Hepatocyte (in vitro differentiated cells): ENCODE measurements around the gene LHFPL3. TPM values are rescaled to one million over a fixed set of nuclear protein-coding genes. Genes with fewer than 3 reads are reported as not detected.

Source experiments
- DNase-seq: peaks from one replicate; pipeline ENCODE4 v3.0.0-alpha.2; 2016; ENCODE audit warnings: low spot score
- H2AFZ ChIP-seq: fragments of 200-600 bp; sonication (generic); 2 replicates; pipeline ENCODE4 v1.6.0; 2016; ENCODE audit warnings: antibody characterized with exemption, mild to moderate bottlenecking
- H3K27ac ChIP-seq: fragments of 200-600 bp; sonication (generic); 2 replicates; pipeline ENCODE4 v1.5.1; 2016; ENCODE audit warnings: mild to moderate bottlenecking
- H3K27me3 ChIP-seq: fragments of 200-600 bp; sonication (generic); 2 replicates; pipeline ENCODE4 v1.6.1; 2016
- H3K36me3 ChIP-seq: fragments of 200-600 bp; sonication (generic); replicated peaks from 2 replicates; pipeline ENCODE4 v1.5.1; 2016; ENCODE audit warnings: low read depth; ENCODE audit not compliant: insufficient read depth
- H3K4me1 ChIP-seq: fragments of 200-600 bp; sonication (generic); 2 replicates; pipeline ENCODE4 v1.5.1; 2016; ENCODE audit warnings: mild to moderate bottlenecking, moderate library complexity; ENCODE audit not compliant: insufficient read depth
- H3K4me2 ChIP-seq: fragments of 200-600 bp; sonication (generic); 2 replicates; pipeline ENCODE4 v1.6.0; 2016
- H3K4me3 ChIP-seq: fragments of 200-600 bp; sonication (generic); 2 replicates; pipeline ENCODE4 v1.5.1; 2016; ENCODE audit warnings: mild to moderate bottlenecking
- H3K79me2 ChIP-seq: fragments of 200-600 bp; sonication (generic); 2 replicates; pipeline ENCODE4 v1.6.0; 2017; ENCODE audit warnings: mild to moderate bottlenecking
- H3K9me2 ChIP-seq: fragments of 200-600 bp; sonication (generic); replicated peaks from 2 replicates; pipeline ENCODE4 v1.6.0; 2017; ENCODE audit warnings: mild to moderate bottlenecking; ENCODE audit not compliant: insufficient read depth
- H3K9me3 ChIP-seq: fragments of 200-600 bp; sonication (generic); 2 replicates; pipeline ENCODE4 v1.5.1; 2016; ENCODE audit warnings: low read depth, mild to moderate bottlenecking
- H4K20me1 ChIP-seq: fragments of 200-600 bp; sonication (generic); 2 replicates; pipeline ENCODE4 v1.6.0; 2016; ENCODE audit warnings: mild to moderate bottlenecking; ENCODE audit not compliant: insufficient read depth, poor library complexity, severe bottlenecking
- EZH2 ChIP-seq: fragments of 200-600 bp; sonication (generic); IDR thresholded peaks from 2 replicates; pipeline ENCODE4 v1.6.1; 2016; ENCODE audit warnings: antibody characterized with exemption, mild to moderate bottlenecking, borderline replicate concordance
- EZH2phosphoT487 ChIP-seq: fragments of 200-600 bp; sonication (generic); IDR thresholded peaks from one replicate; pipeline ENCODE4 v1.6.1; 2018; ENCODE audit warnings: antibody characterized with exemption, mild to moderate bottlenecking, low read depth, moderate library complexity; ENCODE audit not compliant: unreplicated experiment, severe bottlenecking
- WGBS: methylation state at CpG from one replicate; pipeline ENCODE4 v1.1.6; 2016; ENCODE audit warnings: low lambda C conversion rate; ENCODE audit errors: missing lambda C conversion rate; 5-methylcytosine and 5-hydroxymethylcytosine counted together
- polyA plus RNA-seq: library from polyadenylated mRNA; unstranded; fragments of >200 nt; fragmentation: Nextera tagmentation; extraction: Ambion mirVana; gene quantifications from 2 replicates; pipeline ENCODE4 v1.2.1, GENCODE V29; 2016
- total RNA-seq: library from RNA; depleted of rRNA; stranded (reverse); fragments of >200 nt; gene quantifications from 2 replicates; pipeline ENCODE4 v1.2.3, GENCODE V29; 2014
- TF ChIP-seq, protein P1 (sequence below): fragments of 200-600 bp; sonication (generic); IDR thresholded peaks from 2 replicates; pipeline ENCODE4 v1.5.1; 2016; ENCODE audit warnings: antibody characterized with exemption, mild to moderate bottlenecking; ENCODE audit not compliant: poor library complexity

LHFPL3 gene
- total and polyA plus RNA-seq, 2 experiments from 2014 or later = not detected

DNA sequence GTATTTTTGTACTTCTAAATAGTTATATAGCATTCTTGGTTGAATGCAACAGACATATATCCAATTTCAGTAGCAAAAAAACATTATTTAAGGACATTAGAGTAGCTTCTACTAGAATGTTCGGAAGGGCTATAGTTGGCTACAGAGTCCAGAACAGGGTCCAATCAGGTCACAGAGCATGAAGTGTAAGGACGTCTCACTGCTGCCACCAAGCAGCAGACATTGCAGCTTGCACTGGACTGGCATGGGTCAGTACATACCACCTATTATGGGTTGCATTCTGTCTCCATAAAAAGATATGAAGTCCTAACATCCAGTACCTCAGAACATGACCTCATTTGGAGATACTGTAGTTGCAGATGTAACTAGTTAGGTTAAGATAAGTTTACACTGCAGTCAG is 87.3 kb downstream of the LHFPL3 start:
- TF ChIP-seq EZH2phosphoT487 (no peak), EZH2 (no peak)
- TF ChIP-seq, protein P1, sequence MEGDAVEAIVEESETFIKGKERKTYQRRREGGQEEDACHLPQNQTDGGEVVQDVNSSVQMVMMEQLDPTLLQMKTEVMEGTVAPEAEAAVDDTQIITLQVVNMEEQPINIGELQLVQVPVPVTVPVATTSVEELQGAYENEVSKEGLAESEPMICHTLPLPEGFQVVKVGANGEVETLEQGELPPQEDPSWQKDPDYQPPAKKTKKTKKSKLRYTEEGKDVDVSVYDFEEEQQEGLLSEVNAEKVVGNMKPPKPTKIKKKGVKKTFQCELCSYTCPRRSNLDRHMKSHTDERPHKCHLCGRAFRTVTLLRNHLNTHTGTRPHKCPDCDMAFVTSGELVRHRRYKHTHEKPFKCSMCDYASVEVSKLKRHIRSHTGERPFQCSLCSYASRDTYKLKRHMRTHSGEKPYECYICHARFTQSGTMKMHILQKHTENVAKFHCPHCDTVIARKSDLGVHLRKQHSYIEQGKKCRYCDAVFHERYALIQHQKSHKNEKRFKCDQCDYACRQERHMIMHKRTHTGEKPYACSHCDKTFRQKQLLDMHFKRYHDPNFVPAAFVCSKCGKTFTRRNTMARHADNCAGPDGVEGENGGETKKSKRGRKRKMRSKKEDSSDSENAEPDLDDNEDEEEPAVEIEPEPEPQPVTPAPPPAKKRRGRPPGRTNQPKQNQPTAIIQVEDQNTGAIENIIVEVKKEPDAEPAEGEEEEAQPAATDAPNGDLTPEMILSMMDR = no peak
- Histone ChIP-seq H3K27me3 (no peaks in the 10 kb centered on the region), H3K36me3 (no peaks in the 10 kb centered on the region), H3K9me3 (no peaks in the 10 kb centered on the region), H3K9me2 (no peaks in the 10 kb centered on the region), H3K4me1 (no peaks in the 10 kb centered on the region), H3K4me3 (no peak overlapping the region), H3K79me2 (no peaks in the 10 kb centered on the region), H2AFZ (no peak overlapping the region), H3K4me2 (no peak overlapping the region), H4K20me1 (no peaks in the 10 kb centered on the region), H3K27ac (no peak overlapping the region)
- 65% methylated on average over 2 of the region's 2 CpGs for WGBS
- no peak for DNase-seq

DNA sequence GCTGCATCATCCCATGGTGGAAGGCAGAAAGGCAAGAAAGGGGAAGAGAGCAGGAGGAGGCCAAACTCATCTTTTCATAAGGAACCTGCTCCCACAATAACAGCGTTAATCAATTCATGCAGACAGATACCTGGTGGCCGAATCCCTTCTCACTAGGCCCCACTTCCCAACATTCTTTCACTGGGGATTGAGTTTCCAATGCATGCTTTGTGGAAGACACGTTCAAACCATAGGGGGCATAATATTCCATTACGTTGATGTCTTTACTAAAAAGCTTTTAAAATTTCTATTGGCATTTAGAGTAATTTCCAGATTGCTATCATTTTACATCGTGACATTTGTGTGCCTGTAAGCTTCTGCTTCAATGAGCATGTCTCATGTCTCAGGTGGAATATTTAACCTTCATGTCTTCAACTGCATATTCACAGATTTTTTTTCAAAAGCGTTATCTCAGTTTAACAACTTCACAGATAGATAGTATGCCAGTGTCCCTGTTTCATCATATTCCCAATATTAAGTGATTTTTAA is 88.5 kb downstream of the LHFPL3 start:
- 77% methylated on average over 6 of the region's 6 CpGs for WGBS
- DNase-seq = no peak
- TF ChIP-seq EZH2 = no peak
- TF ChIP-seq EZH2phosphoT487 = no peak
- TF ChIP-seq, protein P1 = no peak

DNA sequence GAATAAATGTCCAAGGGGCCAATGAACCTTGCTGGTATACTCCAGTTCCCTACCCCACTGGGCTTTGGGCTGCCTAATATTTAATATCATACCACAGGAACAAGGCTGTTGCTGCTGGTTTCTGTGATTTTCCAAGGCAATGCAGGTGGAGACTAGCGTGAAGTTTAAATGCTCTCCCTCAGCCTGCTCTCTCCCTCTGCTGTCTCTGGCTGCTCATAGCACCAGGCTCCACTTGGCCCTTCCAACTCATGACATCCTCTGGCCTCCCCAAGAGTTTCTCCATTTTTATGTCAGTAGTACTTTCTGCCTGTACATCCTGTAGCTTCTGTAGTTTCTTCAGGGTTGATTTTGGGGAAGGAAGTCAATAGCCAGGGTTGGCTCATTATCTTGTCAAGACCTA is 103.5 kb downstream of the LHFPL3 start:
- H3K4me1 ChIP-seq = no peaks in the 10 kb centered on the region
- DNase-seq = no peak
- H3K4me3 ChIP-seq = no peak overlapping the region
- H3K79me2 ChIP-seq = no peaks in the 10 kb centered on the region
- TF ChIP-seq, protein P1 = no peak
- H3K27ac ChIP-seq = no peak overlapping the region
- H3K9me2 ChIP-seq = no peaks in the 10 kb centered on the region
- no peak overlapping the region for H3K4me2 ChIP-seq
- no peaks in the 10 kb centered on the region for H4K20me1 ChIP-seq
- no peaks in the 10 kb centered on the region for H3K27me3 ChIP-seq
- H3K9me3 ChIP-seq = no peaks in the 10 kb centered on the region
- H3K36me3 ChIP-seq = no peaks in the 10 kb centered on the region
- WGBS = 74% methylated on average over 1 of the region's 1 CpG
- no peak overlapping the region for H2AFZ ChIP-seq

More for the DNA sequence above, 88.5 kb downstream of the LHFPL3 start:
- H3K79me2 ChIP-seq = no peaks in the 10 kb centered on the region
- H3K27ac ChIP-seq = no peak overlapping the region
- no peaks in the 10 kb centered on the region for H3K27me3 ChIP-seq
- H3K4me2 ChIP-seq = no peak overlapping the region
- no peaks in the 10 kb centered on the region for H3K4me1 ChIP-seq
- no peaks in the 10 kb centered on the region for H4K20me1 ChIP-seq
- no peak overlapping the region for H2AFZ ChIP-seq
- no peak overlapping the region for H3K4me3 ChIP-seq
- H3K36me3 ChIP-seq = no peaks in the 10 kb centered on the region
- H3K9me2 ChIP-seq = no peaks in the 10 kb centered on the region
- no peaks in the 10 kb centered on the region for H3K9me3 ChIP-seq

DNA sequence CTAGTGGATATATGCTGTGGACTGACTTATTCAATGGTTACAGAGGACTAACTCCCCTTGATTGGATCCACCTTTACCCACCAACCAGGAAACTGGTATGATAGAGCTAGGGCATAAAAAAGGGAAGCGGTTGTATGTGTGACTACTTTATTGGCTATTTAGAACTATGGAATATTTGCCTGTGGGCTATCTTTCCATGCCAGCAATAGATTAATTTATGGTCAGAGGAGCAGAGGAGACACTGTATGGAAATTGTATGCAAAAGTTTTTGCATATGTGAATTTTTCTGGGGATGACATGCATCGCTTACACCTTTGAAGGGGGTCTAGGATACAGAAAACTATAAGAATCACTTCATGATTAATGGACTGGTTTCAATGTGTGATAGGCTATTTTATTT is 105.7 kb downstream of the LHFPL3 start:
- Histone ChIP-seq H3K9me2 (no peaks in the 10 kb centered on the region), H3K4me3 (no peak overlapping the region), H3K4me2 (no peak overlapping the region), H3K4me1 (no peaks in the 10 kb centered on the region), H3K27ac (no peak overlapping the region), H3K27me3 (no peaks in the 10 kb centered on the region), H3K36me3 (no peaks in the 10 kb centered on the region), H2AFZ (no peak overlapping the region), H4K20me1 (no peaks in the 10 kb centered on the region), H3K79me2 (no peaks in the 10 kb centered on the region), H3K9me3 (no peaks in the 10 kb centered on the region)
- WGBS = 97% methylated on average over 2 of the region's 2 CpGs
- TF ChIP-seq, protein P1 = no peak
- TF ChIP-seq EZH2phosphoT487 (no peak), EZH2 (no peak)
- no peak for DNase-seq
